GM21825 (cell line): ENCODE data around the gene ARMC2.
"Not testable (repeated sequence)": the region's sequence is repeated elsewhere in the genome, so short reads cannot be mapped to it uniquely, and the experiment has no call there.

Source experiments
- ATAC-seq: cut with Tn5 transposase; IDR thresholded peaks from one replicate; pipeline ENCODE4 v1.9.1; 2021; ENCODE audit warnings: mild to moderate bottlenecking, moderate library complexity; ENCODE audit not compliant: unreplicated experiment

ARMC2 gene

GRCh38 chr6:108914235-108915022, 66.2 kb downstream of the ARMC2 start:
- no peak for ATAC-seq

GRCh38 chr6:108915258-108915657, 67.0 kb downstream of the ARMC2 start:
- no peak for ATAC-seq

- no peak for ATAC-seq
Observed at GRCh38 chr6:108916026-108916686, 67.9 kb downstream of the ARMC2 start.

- ATAC-seq = no peak
Observed at GRCh38 chr6:108920751-108921150, 72.5 kb downstream of the ARMC2 start.

GRCh38 chr6:108921547-108922361, 73.5 kb downstream of the ARMC2 start:
- ATAC-seq = no peak

- no peak for ATAC-seq
Observed at GRCh38 chr6:108922499-108922898, 74.3 kb downstream of the ARMC2 start.

- ATAC-seq = no peak
Observed at GRCh38 chr6:108927927-108928326, 79.7 kb downstream of the ARMC2 start.

- ATAC-seq = no peak
Observed at GRCh38 chr6:108928650-108929049, 80.4 kb downstream of the ARMC2 start.

- not testable (repeated sequence) for ATAC-seq
Observed at GRCh38 chr6:108931090-108931489, 82.9 kb downstream of the ARMC2 start.

GRCh38 chr6:108937170-108937569, 88.9 kb downstream of the ARMC2 start:
- no peak for ATAC-seq

- ATAC-seq = no peak
Observed at GRCh38 chr6:108940741-108941140, 92.5 kb downstream of the ARMC2 start.

GRCh38 chr6:108941281-108941680, 93.1 kb downstream of the ARMC2 start:
- no peak for ATAC-seq

GRCh38 chr6:108941859-108942258, 93.6 kb downstream of the ARMC2 start:
- no peak for ATAC-seq

GRCh38 chr6:108942556-108943492, 94.6 kb downstream of the ARMC2 start:
- ATAC-seq = no peak

- ATAC-seq = no peak
Observed at GRCh38 chr6:108944071-108944470, 95.8 kb downstream of the ARMC2 start.

GRCh38 chr6:108944707-108945680, 96.8 kb downstream of the ARMC2 start:
- ATAC-seq = no peak

- ATAC-seq = no peak
Observed at GRCh38 chr6:108945681-108946159, 97.5 kb downstream of the ARMC2 start.

GRCh38 chr6:108946695-108947094, 98.5 kb downstream of the ARMC2 start:
- no peak for ATAC-seq
